HG03045 (cell line): Measurements from ENCODE around the gene DNALI1.
A peak's percentile ranks its signal among the peaks of the same experiment; 100 is the strongest.
"Not testable (repeated sequence)": the region's sequence is repeated elsewhere in the genome, so short reads cannot be mapped to it uniquely, and the experiment has no call there.

ENCODE experiments used
- ATAC-seq: cut with Tn5 transposase; IDR thresholded peaks from one replicate; pipeline ENCODE4 v1.9.1; 2021; ENCODE audit warnings: mild to moderate bottlenecking, moderate library complexity; ENCODE audit not compliant: unreplicated experiment

Gene DNALI1

GRCh38 chr1:37553927-37554808 is 2.6 kb upstream of the DNALI1 start, which contains the start of gene SNIP1:
SNIP1 (minus strand) TSS chr1:37554293; CDS start chr1:37554229, 64 bp downstream.
- peak; percentile 70 for ATAC-seq

GRCh38 chr1:37557402-37557801 is 662 bp downstream of the DNALI1 start:
- ATAC-seq = no peak

DNA sequence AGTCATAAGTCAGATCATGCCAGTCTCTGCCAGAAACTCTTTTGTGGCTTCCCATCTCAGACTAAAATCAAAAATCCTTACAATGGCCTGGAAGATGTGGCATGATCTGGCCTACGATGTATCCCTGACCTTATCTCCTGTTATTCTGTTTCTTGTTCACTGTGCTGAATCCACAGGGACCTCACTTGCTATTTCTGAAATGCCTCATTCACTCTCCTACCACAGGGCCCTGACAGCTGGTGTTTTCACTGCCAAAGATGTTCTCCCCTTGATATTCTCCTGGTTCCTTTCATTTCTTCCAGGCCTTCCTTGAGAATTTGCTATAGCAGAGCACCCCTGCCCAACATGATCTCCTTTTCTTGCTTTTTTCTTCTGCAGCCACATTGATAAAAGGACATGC is 1.7 kb downstream of the DNALI1 start:
- ATAC-seq = no peak

DNA sequence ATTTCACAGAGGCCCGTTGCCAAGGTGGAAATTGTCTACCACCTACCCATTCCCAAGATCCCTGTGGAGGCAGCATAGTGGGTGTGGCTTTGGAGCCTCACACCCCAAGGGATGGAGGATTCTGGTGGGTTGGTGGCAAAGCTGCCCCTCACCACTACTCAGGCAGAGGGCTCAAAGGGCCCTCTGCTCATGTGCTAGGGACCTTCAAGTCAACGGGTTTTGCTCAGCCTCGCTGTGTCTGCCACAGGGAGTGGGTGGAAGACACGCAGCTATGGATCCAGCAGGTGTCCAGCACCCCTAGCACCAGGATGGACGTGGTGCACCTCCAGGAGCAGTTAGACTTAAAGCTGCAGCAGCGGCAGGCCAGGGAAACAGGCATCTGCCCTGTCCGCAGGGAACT is 2.3 kb downstream of the DNALI1 start:
- ATAC-seq = no peak

DNA sequence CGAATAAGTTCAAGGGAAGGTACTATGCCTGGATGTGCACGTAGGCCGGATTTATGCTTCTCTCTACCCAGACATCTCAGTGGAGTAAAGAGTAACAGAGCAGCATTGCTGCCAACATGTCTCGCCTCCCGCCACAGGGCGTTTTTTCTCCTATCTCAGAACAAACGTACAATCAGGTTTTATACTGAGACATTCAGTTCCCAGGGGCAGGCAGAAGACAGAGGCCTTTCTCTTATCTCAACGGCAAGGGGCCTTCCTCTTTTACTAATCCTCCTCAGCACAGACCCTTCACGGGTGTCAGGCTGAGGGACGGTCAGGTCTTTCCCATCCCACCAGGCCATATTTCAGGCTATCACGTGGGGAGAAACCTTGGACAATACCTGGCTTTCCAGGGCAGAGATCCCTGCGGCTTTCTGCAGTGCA is 3.2 kb downstream of the DNALI1 start:
- ATAC-seq = not testable (repeated sequence)

- no peak for ATAC-seq
Observed at GRCh38 chr1:37560401-37561132, 3.8 kb downstream of the DNALI1 start.

DNA sequence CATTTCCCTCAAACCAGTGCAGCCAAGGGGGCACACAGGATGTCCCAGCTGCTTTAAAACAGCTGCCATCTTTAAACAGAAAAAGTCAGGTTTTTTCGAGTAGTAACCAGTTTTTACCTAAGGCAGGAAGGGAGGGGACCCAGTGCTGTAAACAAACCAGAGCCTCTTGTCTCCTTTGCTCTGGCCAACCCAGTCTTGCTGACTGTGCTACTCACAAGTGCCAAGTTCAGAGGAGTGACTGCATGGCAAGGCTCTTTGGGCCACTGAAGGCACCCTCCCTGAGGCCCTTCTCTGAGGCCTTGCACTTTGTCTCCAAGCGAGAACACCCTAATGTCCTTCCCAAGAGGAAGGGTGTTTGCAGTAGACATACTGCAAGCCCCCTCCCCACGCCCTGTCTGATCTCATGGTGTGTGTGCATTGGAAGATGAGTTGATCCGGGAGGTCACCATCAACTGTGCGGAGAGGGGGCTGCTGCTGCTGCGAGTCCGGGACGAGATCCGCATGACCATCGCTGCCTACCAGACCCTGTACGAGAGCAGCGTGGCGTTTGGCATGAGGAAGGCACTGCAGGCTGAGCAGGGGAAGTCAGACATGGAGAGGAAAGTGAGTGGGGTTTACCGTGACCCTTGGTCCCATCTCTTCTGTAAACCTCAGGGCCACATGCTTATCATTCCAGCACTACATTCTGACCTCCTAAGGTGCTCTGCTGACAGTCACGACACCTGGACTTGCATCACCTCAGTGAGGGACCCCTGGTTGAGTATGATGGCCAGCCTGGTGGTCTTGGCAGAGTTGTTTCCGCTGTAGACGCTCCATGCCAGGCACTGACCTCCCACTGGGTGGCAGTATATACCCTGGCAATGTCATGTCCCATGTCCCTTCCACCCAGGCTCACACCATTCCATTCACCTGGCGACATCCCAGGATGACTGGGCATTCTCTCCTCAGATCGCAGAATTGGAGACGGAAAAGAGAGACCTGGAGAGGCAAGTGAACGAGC is 4.7 kb downstream of the DNALI1 start:
- no peak for ATAC-seq

DNA sequence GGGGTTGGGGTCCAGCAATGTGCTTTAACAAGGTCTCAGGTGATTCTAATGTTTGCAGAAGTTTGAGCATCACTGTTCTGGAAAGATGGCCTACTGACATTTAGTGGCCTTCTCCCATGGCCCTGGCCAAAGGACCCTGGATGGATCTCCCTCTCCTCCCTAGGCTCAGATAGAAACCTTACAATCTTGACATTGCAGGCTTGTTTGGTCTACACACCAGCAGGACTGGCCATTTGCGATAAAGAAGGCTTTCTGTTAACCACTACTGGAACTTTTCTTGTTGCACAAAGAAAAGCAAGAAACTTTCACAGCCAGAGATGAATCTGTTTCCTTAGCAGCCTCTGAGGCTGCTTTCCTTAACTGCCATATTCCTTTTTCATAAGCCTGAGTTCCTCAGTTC is 6.2 kb downstream of the DNALI1 start:
- ATAC-seq = no peak

GRCh38 chr1:37564892-37565291 is 8.2 kb downstream of the DNALI1 start:
- ATAC-seq = no peak

DNA sequence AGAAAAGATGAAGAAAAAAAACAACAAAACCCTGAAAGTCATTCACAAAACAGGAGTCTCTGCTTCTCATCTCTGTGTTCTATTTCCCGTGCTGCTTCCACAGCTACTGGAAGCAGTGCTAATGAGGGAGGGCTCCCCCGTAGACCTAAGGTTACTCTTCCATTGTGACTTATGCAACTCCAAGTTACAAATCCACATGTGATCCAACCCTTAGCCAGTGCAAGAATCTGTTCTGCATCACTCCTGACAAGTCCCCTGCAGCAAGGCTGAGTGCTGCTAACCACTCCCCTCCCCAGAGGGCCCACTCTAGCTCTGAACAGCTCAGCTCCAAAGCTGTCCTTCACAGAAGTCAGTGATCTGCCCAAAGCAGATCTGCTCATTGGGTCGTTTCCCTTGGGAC is 10.3 kb downstream of the DNALI1 start:
- ATAC-seq = no peak

DNA sequence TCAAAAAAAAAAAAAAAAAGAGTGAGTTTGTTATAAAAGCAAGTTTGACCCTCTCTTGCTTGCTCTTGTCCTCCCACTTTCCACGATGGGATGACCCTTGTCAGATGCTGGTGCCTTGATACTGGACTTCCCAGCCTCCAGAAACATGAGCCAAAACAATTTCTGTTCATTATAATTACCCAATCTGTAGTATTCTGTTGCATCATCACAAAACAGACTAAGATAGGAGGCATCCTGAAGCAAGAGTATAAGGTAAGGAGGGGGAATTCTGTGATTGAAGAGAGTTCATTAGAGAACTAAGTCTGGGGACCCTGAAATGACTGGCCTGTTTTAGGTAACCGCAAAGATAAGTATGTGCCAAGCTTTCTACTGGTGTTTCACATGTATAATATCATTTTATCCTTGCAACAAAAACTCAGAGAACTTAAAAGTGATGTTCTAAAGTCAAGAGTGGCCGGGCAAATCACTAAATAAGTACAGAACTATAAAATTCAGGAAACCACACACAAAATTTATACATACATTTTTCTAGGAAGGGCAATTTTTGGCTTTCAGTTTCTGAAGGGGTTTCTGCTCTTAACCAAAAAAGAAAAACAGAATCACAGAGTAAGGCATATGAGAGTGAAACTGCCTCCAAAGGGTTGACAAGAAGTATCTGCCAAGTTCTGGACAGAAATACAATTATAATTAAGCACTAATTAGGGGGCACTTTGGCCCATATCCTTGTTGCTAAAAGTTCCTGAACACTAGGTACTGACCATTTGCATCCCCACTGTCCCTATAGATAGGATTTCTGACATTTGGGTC is 14.0 kb downstream of the DNALI1 start:
- ATAC-seq = no peak

- no peak for ATAC-seq
Observed at GRCh38 chr1:37574834-37575480, 18.2 kb downstream of the DNALI1 start.

DNA sequence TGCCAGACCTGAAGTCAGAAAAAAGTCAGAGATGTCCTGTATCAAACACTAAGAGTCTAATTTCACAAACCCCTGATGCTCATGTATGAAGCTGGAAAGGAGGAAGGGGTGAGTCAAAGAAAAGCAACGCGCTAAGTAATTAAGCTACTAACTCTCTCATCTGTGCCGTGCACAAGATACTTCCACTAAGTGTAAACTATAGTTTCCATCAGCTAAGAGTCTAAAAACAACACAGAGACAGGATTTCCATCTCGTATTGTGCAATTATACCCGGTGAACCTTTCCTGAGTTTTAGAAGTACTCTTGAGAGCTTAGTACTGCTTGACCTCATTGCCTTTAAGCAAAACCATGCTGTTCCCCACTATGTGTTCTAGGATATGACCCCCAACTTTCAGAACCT is 19.0 kb downstream of the DNALI1 start:
- ATAC-seq = no peak

GRCh38 chr1:37584544-37584943 is 27.8 kb downstream of the DNALI1 start:
- ATAC-seq = not testable (repeated sequence)

- ATAC-seq = no peak
Observed at GRCh38 chr1:37588939-37589338, 32.2 kb downstream of the DNALI1 start.

GRCh38 chr1:37593726-37594125 is 37.0 kb downstream of the DNALI1 start:
- no peak for ATAC-seq

- peak; percentile 98 for ATAC-seq
Observed at GRCh38 chr1:37595440-37596181, 38.9 kb downstream of the DNALI1 start, which contains the start of gene GNL2. GNL2 (minus strand) TSS chr1:37595937; CDS start chr1:37595822, 115 bp downstream.

GRCh38 chr1:37596182-37596667 is 39.5 kb downstream of the DNALI1 start:
- no peak for ATAC-seq
